IMR-90 (cell line): ENCODE results near the gene AQP1. TPM values are rescaled to one million over a fixed set of nuclear protein-coding genes. Genes with fewer than 3 reads are reported as not detected.

ENCODE experiments used
- ATAC-seq: fragments of 200-7000 bp; cut with Tn5 transposase; 2 replicates; pipeline ENCODE4 v1.9.1; 2020; ENCODE audit warnings: low read depth, mild to moderate bottlenecking, moderate library complexity
- BruUV-seq: library from RNA; stranded (reverse); fragments of 400-500 nt; replicated peaks from 2 replicates; lab custom pipeline; 2021; lab: Mats Ljungman, UMichigan
- CTCF ChIA-PET: fragments of 300-600 bp; formaldehyde crosslinking; extraction: SDS; loops from one replicate; lab custom pipeline; 2021; ENCODE audit warnings: antibody characterized with exemption; lab: Yijun Ruan, JAX
- POLR2A ChIA-PET: fragments of 300-600 bp; sonication (Branson Sonifier 250); formaldehyde crosslinking; loops from one replicate; lab custom pipeline; 2022; ENCODE audit warnings: antibody characterized with exemption; ENCODE audit not compliant: unreplicated experiment; lab: Charles Lee
- DNase-seq: peaks from one replicate; pipeline ENCODE4 v3.0.0; 2013
- H2AFZ ChIP-seq: replicated peaks from 2 replicates; pipeline ENCODE3; 2013; ENCODE audit warnings: low read length, mild to moderate bottlenecking; ENCODE audit not compliant: poor library complexity
- H2AK5ac ChIP-seq: 2 replicates; pipeline ENCODE4 v1.6.1; 2013; ENCODE audit warnings: low read depth, low read length, inconsistent platforms
- H2AK9ac ChIP-seq: replicated peaks from 2 replicates; pipeline ENCODE3; 2013; ENCODE audit warnings: mild to moderate bottlenecking, low read depth, low read length, moderate library complexity; ENCODE audit not compliant: poor library complexity
- H2BK120ac ChIP-seq: 2 replicates; pipeline ENCODE4 v1.6.1; 2013; ENCODE audit warnings: low read depth, low read length, inconsistent platforms
- H2BK15ac ChIP-seq: 3 replicates; pipeline ENCODE4 v1.6.1; 2013; ENCODE audit warnings: low read depth, low read length, inconsistent platforms
- H2BK20ac ChIP-seq: 2 replicates; pipeline ENCODE4 v1.6.1; 2013; ENCODE audit warnings: low read depth, mild to moderate bottlenecking, inconsistent platforms, low read length, moderate library complexity
- H2BK5ac ChIP-seq: 2 replicates; pipeline ENCODE4 v1.6.1; 2013; ENCODE audit warnings: mild to moderate bottlenecking, low read depth, low read length, inconsistent platforms; ENCODE audit not compliant: poor library complexity, severe bottlenecking
- H3K14ac ChIP-seq: replicated peaks from 2 replicates; pipeline ENCODE4 v1.6.1; 2013; ENCODE audit warnings: low read depth, low read length, inconsistent platforms
- H3K18ac ChIP-seq: 2 replicates; pipeline ENCODE4 v1.6.1; 2013; ENCODE audit warnings: low read depth, low read length, control low read depth
- H3K23ac ChIP-seq: 2 replicates; pipeline ENCODE4 v1.6.1; 2013; ENCODE audit warnings: low read depth, low read length, inconsistent platforms
- H3K27ac ChIP-seq: 2 replicates; pipeline ENCODE4 v1.5.1; 2013; ENCODE audit warnings: mild to moderate bottlenecking, control low read depth, low read length; ENCODE audit not compliant: insufficient read depth
- H3K27me3 ChIP-seq: 2 replicates; pipeline ENCODE4 v1.6.1; 2013; ENCODE audit warnings: low read length; ENCODE audit not compliant: control insufficient read depth, insufficient read depth
- H3K36me3 ChIP-seq: 2 replicates; pipeline ENCODE4 v1.6.1; 2013; ENCODE audit warnings: low read length, mixed read lengths; ENCODE audit not compliant: control insufficient read depth, insufficient read depth
- H3K4ac ChIP-seq: 2 replicates; pipeline ENCODE4 v1.6.1; 2013; ENCODE audit warnings: low read depth, low read length, inconsistent platforms
- H3K4me1 ChIP-seq: 2 replicates; pipeline ENCODE4 v1.6.1; 2013; ENCODE audit warnings: low read length, mixed read lengths; ENCODE audit not compliant: control insufficient read depth, insufficient read depth
- H3K4me2 ChIP-seq: 2 replicates; pipeline ENCODE4 v1.6.1; 2013; ENCODE audit warnings: low read depth, mild to moderate bottlenecking, control low read depth, low read length, moderate library complexity
- H3K4me3 ChIP-seq: 2 replicates; pipeline ENCODE4 v1.5.1; 2013; ENCODE audit warnings: low read depth, mild to moderate bottlenecking, control low read depth, low read length, moderate library complexity; ENCODE audit not compliant: insufficient read depth
- H3K56ac ChIP-seq: 2 replicates; pipeline ENCODE4 v1.6.1; 2013; ENCODE audit warnings: low read length, inconsistent platforms; ENCODE audit not compliant: insufficient read depth; ENCODE audit errors: extremely low read depth
- H3K79me1 ChIP-seq, 2 experiments: 2 replicates each; pipeline ENCODE4 v1.6.1; 2013; ENCODE audit warnings: low read length in 2 of 2, inconsistent platforms in 1 of 2, low read depth in 1 of 2
- H3K9ac ChIP-seq: 2 replicates; pipeline ENCODE4 v1.6.1; 2013; ENCODE audit warnings: low read depth, low read length, control low read depth
- H3K9me1 ChIP-seq: 2 replicates; pipeline ENCODE4 v1.6.1; 2013; ENCODE audit warnings: low read length, inconsistent platforms; ENCODE audit not compliant: insufficient read depth
- H3K9me3 ChIP-seq: 2 replicates; pipeline ENCODE4 v1.6.1; 2013; ENCODE audit warnings: low read length; ENCODE audit not compliant: control insufficient read depth, insufficient read depth
- H4K20me1 ChIP-seq: 2 replicates; pipeline ENCODE4 v1.6.1; 2013; ENCODE audit warnings: low read length, inconsistent platforms; ENCODE audit not compliant: insufficient read depth
- H4K5ac ChIP-seq: 2 replicates; pipeline ENCODE4 v1.6.1; 2013; ENCODE audit warnings: mild to moderate bottlenecking, low read depth, low read length, control low read depth
- H4K8ac ChIP-seq, 2 experiments: 2 replicates each; pipeline ENCODE4 v1.6.1; 2013; ENCODE audit warnings: low read depth in 2 of 2, low read length in 2 of 2, control low read depth in 1 of 2, inconsistent platforms in 1 of 2
- H4K91ac ChIP-seq: 2 replicates; pipeline ENCODE4 v1.6.1; 2013; ENCODE audit warnings: low read depth, low read length, inconsistent platforms; ENCODE audit not compliant: insufficient read depth
- BHLHE40 ChIP-seq: fragments of 150-350 bp; IDR thresholded peaks from 2 replicates; pipeline ENCODE4 v1.6.1; 2016; ENCODE audit warnings: mild to moderate bottlenecking, low read depth, low read length
- ELK1 ChIP-seq: fragments of 150-350 bp; IDR thresholded peaks from 2 replicates; pipeline ENCODE4 v1.6.1; 2016; ENCODE audit warnings: low read depth, mild to moderate bottlenecking, low read length, moderate library complexity, borderline replicate concordance
- WGBS, 2 experiments: methylation state at CpG; one replicate each; pipeline versions ENCODE4 v1.1.5 to v1.1.7; 2013; ENCODE audit warnings: missing lambda C conversion rate in 2 of 2; ENCODE audit not compliant: insufficient read length in 1 of 2; ENCODE audit errors: extremely low coverage in 2 of 2; 5-methylcytosine and 5-hydroxymethylcytosine counted together
- dilution Hi-C: fragments of 300-500 bp; cut with HindIII; formaldehyde crosslinking; loops from one replicate; pipeline ENCODE4 v1.14.3; 2018; ENCODE audit warnings: low sequenced_read_pairs; ENCODE audit not compliant: unreplicated experiment
- in situ Hi-C: fragments of 300-500 bp; cut with MboI; formaldehyde crosslinking; loops from 3 replicates; pipeline ENCODE4 v1.14.3; 2019; ENCODE audit warnings: low sequenced_read_pairs, inconsistent platforms, mixed read lengths
- intact Hi-C: fragments of 100-400 bp; cut with micrococcal nuclease; formaldehyde crosslinking; loops from 2 replicates; pipeline ENCODE4 v1.10.0; 2022
- polyA plus RNA-seq, 3 experiments: library from polyadenylated mRNA; depleted of rRNA; stranded (reverse); fragments of >200 nt; gene quantifications; 2 replicates each; pipeline ENCODE4 v1.2.3, GENCODE V29; 2012; ENCODE audit warnings: low replicate concordance in 1 of 3
- total RNA-seq: library from RNA; depleted of rRNA; stranded (reverse); fragments of >200 nt; gene quantifications from 2 replicates; pipeline ENCODE4 v1.2.3, GENCODE V29; 2012

The AQP1 gene
- total and polyA plus RNA-seq, 2 of the 4 experiments (the other 2 are of a cell fraction), result 0.18 to 0.39 TPM

- 0 out of 2 replicates have a peak overlapping the region, but pooled peaks have one; percentile 44 for H2BK20ac ChIP-seq
- peaks cover 11% of the 10 kb centered on the region; the same call in 1 of the 2 replicates for H3K27me3 ChIP-seq
- TF ChIP-seq BHLHE40, result no peak
- TF ChIP-seq ELK1, result no peak
- in situ Hi-C loops (no loop called here), dilution Hi-C loops (no loop called here), intact Hi-C loops (no loop called here)
- H3K18ac ChIP-seq, result no peak overlapping the region
- peak overlapping the region; percentile 11 for H2AK9ac ChIP-seq
- H3K4ac ChIP-seq, result peak overlapping the region; percentile 47; the same call in 1 of the 2 replicates
- H2AK5ac ChIP-seq, result peak overlapping the region; percentile 43
- H2BK5ac ChIP-seq, result no peak overlapping the region
- 60% methylated on average over 1 of the region's 6 CpGs; no CpG with 5 or more reads in 1 of the 2 experiments for WGBS, 2 experiments
- peak overlapping the region; percentile 37 for H2AFZ ChIP-seq
- peak overlapping the region; percentile 41; the same call in 1 of the 2 replicates for H4K91ac ChIP-seq
- no peaks in the 10 kb centered on the region for H3K9me3 ChIP-seq
- H3K23ac ChIP-seq, result no peak overlapping the region
- no peak overlapping the region for H3K9ac ChIP-seq
- peak overlapping the region; percentile 29; the same call in 1 of the 2 replicates for H2BK120ac ChIP-seq
- no peak overlapping the region for H3K56ac ChIP-seq
- no peak overlapping the region for H3K27ac ChIP-seq
- H3K4me2 ChIP-seq, result no peak overlapping the region
- POLR2A ChIA-PET, result no interaction called here
- peaks cover 6% of the 10 kb centered on the region; the same call in 1 of the 2 replicates for H3K4me1 ChIP-seq
- ATAC-seq (peak; percentile 18; the same call in 1 of the 2 replicates), DNase-seq (no peak)
- H3K4me3 ChIP-seq, result no peak overlapping the region
- CTCF ChIA-PET, result interaction anchor here (1.3 kb wide), 1 partner anchor 40 kb away, joined by 3 read pairs; no protein-coding TSS in a partner anchor
- H3K79me1 ChIP-seq, result no peaks in the 10 kb centered on the region
- H3K9me1 ChIP-seq, result 0 out of 2 replicates have a peak, but pooled peaks cover 5% of the 10 kb centered on the region
- H2BK15ac ChIP-seq, result peak overlapping the region; percentile 40; the same call in 1 of the 3 replicates
- BruUV-seq, result no TSS peak
- peak overlapping the region; percentile 25; the same call in 1 of the 2 replicates for H3K14ac ChIP-seq
- H4K8ac ChIP-seq, result peak overlapping the region; percentile 52 to 56; a peak in 2 of 4 replicates
- H3K36me3 ChIP-seq, result no peaks in the 10 kb centered on the region
- H4K5ac ChIP-seq, result no peak overlapping the region
- no peaks in the 10 kb centered on the region for H4K20me1 ChIP-seq
These were observed 12.0 kb upstream of the AQP1 start for GRCh38 chr7:30899630-30900029.
